Measurements from ENCODE around the gene WFDC5.

WFDC5 gene

GRCh38 chr20:45096781-45097180 is 18.2 kb downstream of the WFDC5 start:
- TF ChIP-seq CTCF (IDR thresholded peaks at IDR 0.05; ENCODE audit: insufficient read depth, low read length, missing control alignments), result no peak
- ChIA-PET POLR2A (interaction anchor here (0.6 kb wide), 1 partner anchor 53 kb away, joined by 4 read pairs; no protein-coding TSS in a partner anchor), CTCF (interaction anchor here (0.8 to 12.2 kb wide), 39 partner anchors 10 to 340 kb away, joined by 3 to 297 read pairs (median 8); partner anchors contain the start of genes TOMM34 and WFDC5)
- DNase-seq (ENCODE audit: low read depth, low spot score), result no peak
- no peak overlapping the region for H3K4me3 ChIP-seq (ENCODE audit: low read depth, low read length)

- DNase-seq (ENCODE audit: low read depth, low spot score), result peak; percentile 7
- TF ChIP-seq CTCF (IDR thresholded peaks at IDR 0.05; ENCODE audit: insufficient read depth, low read length, missing control alignments), result peak; percentile 79
- POLR2A ChIA-PET, result no interaction called here
- CTCF ChIA-PET, result interaction anchor here (0.7 to 12.2 kb wide), 52 partner anchors 9 to 341 kb away, joined by 3 to 297 read pairs (median 5); partner anchors contain the start of genes MATN4, SDC4, TOMM34 and WFDC12
- H3K4me3 ChIP-seq (ENCODE audit: low read depth, low read length), result no peak overlapping the region
Measured at GRCh38 chr20:45095805-45096238, 19.2 kb downstream of the WFDC5 start.

GRCh38 chr20:45094864-45095574 is 20.0 kb downstream of the WFDC5 start:
- DNase-seq (ENCODE audit: low read depth, low spot score), result no peak
- H3K4me3 ChIP-seq (ENCODE audit: low read depth, low read length), result no peak overlapping the region
- CTCF ChIA-PET, result interaction anchor here (0.6 to 12.2 kb wide), 38 partner anchors 8 to 342 kb away, joined by 3 to 297 read pairs (median 8); partner anchors contain the start of genes MATN4, SDC4, TOMM34 and WFDC5
- no peak for TF ChIP-seq CTCF (IDR thresholded peaks at IDR 0.05; ENCODE audit: insufficient read depth, low read length, missing control alignments)
- POLR2A ChIA-PET, result no interaction called here

GRCh38 chr20:45094201-45094600 is 20.8 kb downstream of the WFDC5 start:
- ChIA-PET POLR2A (no interaction called here), CTCF (interaction anchor here (1.0 to 12.2 kb wide), 16 partner anchors 15 to 198 kb away, joined by 3 to 297 read pairs (median 40); partner anchors contain the start of gene WFDC5)
- no peak for DNase-seq (ENCODE audit: low read depth, low spot score)
- H3K4me3 ChIP-seq (ENCODE audit: low read depth, low read length), result no peak overlapping the region
- TF ChIP-seq CTCF (IDR thresholded peaks at IDR 0.05; ENCODE audit: insufficient read depth, low read length, missing control alignments), result no peak

GRCh38 chr20:45092898-45093297 is 22.1 kb downstream of the WFDC5 start:
- no peak for DNase-seq (ENCODE audit: low read depth, low spot score)
- CTCF ChIA-PET, result interaction anchor here (0.7 to 12.2 kb wide), 8 partner anchors 9 to 412 kb away, joined by 3 to 297 read pairs (median 76); partner anchors contain the start of genes KCNS1 and WFDC5
- POLR2A ChIA-PET, result no interaction called here
- no peak overlapping the region for H3K4me3 ChIP-seq (ENCODE audit: low read depth, low read length)
- TF ChIP-seq CTCF (IDR thresholded peaks at IDR 0.05; ENCODE audit: insufficient read depth, low read length, missing control alignments), result no peak

- CTCF ChIA-PET, result interaction anchor here (0.6 to 12.2 kb wide), 5 partner anchors 8 to 203 kb away, joined by 3 to 297 read pairs (median 3); partner anchors contain the start of gene WFDC5
- H3K4me3 ChIP-seq (ENCODE audit: low read depth, low read length), result no peak overlapping the region
- no peak for TF ChIP-seq CTCF (IDR thresholded peaks at IDR 0.05; ENCODE audit: insufficient read depth, low read length, missing control alignments)
- no peak for DNase-seq (ENCODE audit: low read depth, low spot score)
- POLR2A ChIA-PET, result no interaction called here
Measured at GRCh38 chr20:45091366-45091765, 23.6 kb downstream of the WFDC5 start.

Data from AG04449 (cell line).